Ishikawa (cell line): ENCODE measurements around the gene MLXIP.

Experiments
- CEBPB ChIP-seq: IDR thresholded peaks from 2 replicates; pipeline ENCODE4 v1.6.1; 2012
- CREB1 ChIP-seq: IDR thresholded peaks from 2 replicates; pipeline ENCODE4 v1.6.1; 2012; ENCODE audit warnings: low read depth
- EGR1 ChIP-seq: IDR thresholded peaks from 2 replicates; pipeline ENCODE4 v1.6.1; 2012
- EP300 ChIP-seq: IDR thresholded peaks from 2 replicates; pipeline ENCODE4 v1.6.1; 2012; ENCODE audit warnings: borderline replicate concordance
- FOXM1 ChIP-seq: IDR thresholded peaks from 2 replicates; pipeline ENCODE4 v1.6.1; 2012; ENCODE audit warnings: low read depth, borderline replicate concordance
- MAX ChIP-seq: IDR thresholded peaks from 2 replicates; pipeline ENCODE4 v1.6.1; 2012
- NFIC ChIP-seq: IDR thresholded peaks from 2 replicates; pipeline ENCODE4 v1.6.1; 2012
- RAD21 ChIP-seq: IDR thresholded peaks from 2 replicates; pipeline ENCODE4 v1.6.1; 2012; ENCODE audit warnings: low read depth
- REST ChIP-seq: IDR thresholded peaks from 2 replicates; pipeline ENCODE4 v1.6.1; 2012; ENCODE audit warnings: low read depth, mild to moderate bottlenecking
- TAF1 ChIP-seq: IDR thresholded peaks from 2 replicates; pipeline ENCODE4 v1.6.1; 2012; ENCODE audit warnings: low read depth, mild to moderate bottlenecking
- TCF12 ChIP-seq: IDR thresholded peaks from 2 replicates; pipeline ENCODE4 v1.6.1; 2012; ENCODE audit warnings: low read depth
- TEAD4 ChIP-seq: IDR thresholded peaks from 2 replicates; pipeline ENCODE4 v1.6.1; 2012
- USF1 ChIP-seq: IDR thresholded peaks from 2 replicates; pipeline ENCODE4 v1.6.1; 2012
- YY1 ChIP-seq: IDR thresholded peaks from 2 replicates; pipeline ENCODE4 v1.6.1; 2012; ENCODE audit warnings: low read depth
- ZBTB7A ChIP-seq: IDR thresholded peaks from 2 replicates; pipeline ENCODE4 v1.6.1; 2012; ENCODE audit warnings: low read depth

MLXIP gene

GRCh38 chr12:122159882-122160281 is 81.3 kb downstream of the MLXIP start:
- TF ChIP-seq ZBTB7A: no peak
- no peak for TF ChIP-seq CREB1
- TF ChIP-seq EP300: no peak
- TF ChIP-seq RAD21: peak; percentile 51
- TF ChIP-seq FOXM1: no peak
- TF ChIP-seq USF1: no peak
- TF ChIP-seq TCF12: no peak
- TF ChIP-seq TAF1: no peak

GRCh38 chr12:122160761-122161160 is 82.2 kb downstream of the MLXIP start:
- TF ChIP-seq CREB1 (no peak), TCF12 (no peak), EGR1 (no peak), NFIC (no peak), RAD21 (no peak)

- TF ChIP-seq USF1: no peak
Measured at GRCh38 chr12:122161682-122162081, 83.1 kb downstream of the MLXIP start.

GRCh38 chr12:122162976-122163375 is 84.4 kb downstream of the MLXIP start:
- TF ChIP-seq NFIC: no peak

GRCh38 chr12:122166422-122167349 is 88.1 kb downstream of the MLXIP start:
- TF ChIP-seq USF1 (no peak), EGR1 (no peak), CEBPB (no peak), TAF1 (no peak), ZBTB7A (no peak), REST (no peak), TEAD4 (no peak), EP300 (no peak), YY1 (no peak), FOXM1 (no peak), MAX (no peak)

- TF ChIP-seq CEBPB (no peak), TEAD4 (no peak), NFIC (no peak), EGR1 (no peak), YY1 (no peak), TAF1 (no peak), REST (no peak), CREB1 (no peak), ZBTB7A (no peak), USF1 (no peak), RAD21 (no peak), EP300 (no peak)
Measured at GRCh38 chr12:122167356-122167925, 88.9 kb downstream of the MLXIP start.
